Trophoblast cell (in vitro differentiated cells and primary cell): ENCODE measurements around the gene CD1C.

Experiments used
- DNase-seq, 2 donors: peaks; one replicate each; pipeline ENCODE4 v3.0.0-alpha.2; 2016
- H2AFZ ChIP-seq: 2 replicates; pipeline ENCODE4 v1.6.1; 2013; ENCODE audit warnings: low read length, moderate library complexity, mild to moderate bottlenecking; ENCODE audit not compliant: insufficient read depth, poor library complexity
- H2AK5ac ChIP-seq: 2 replicates; pipeline ENCODE4 v1.6.1; 2013; ENCODE audit warnings: mild to moderate bottlenecking, low read length
- H2BK120ac ChIP-seq: 2 replicates; pipeline ENCODE4 v1.6.1; 2013; ENCODE audit warnings: low read length, mild to moderate bottlenecking, moderate library complexity; ENCODE audit not compliant: insufficient read depth, poor library complexity
- H2BK12ac ChIP-seq: 2 replicates; pipeline ENCODE4 v1.6.1; 2013; ENCODE audit warnings: mild to moderate bottlenecking, low read length, moderate library complexity
- H2BK5ac ChIP-seq: 2 replicates; pipeline ENCODE4 v1.6.1; 2013; ENCODE audit warnings: low read length, low read depth, moderate library complexity, mild to moderate bottlenecking; ENCODE audit not compliant: poor library complexity
- H3K14ac ChIP-seq: 2 replicates; pipeline ENCODE4 v1.6.1; 2013; ENCODE audit warnings: mild to moderate bottlenecking, low read length
- H3K18ac ChIP-seq: 2 replicates; pipeline ENCODE4 v1.6.1; 2013; ENCODE audit warnings: mild to moderate bottlenecking, low read length
- H3K23ac ChIP-seq: 2 replicates; pipeline ENCODE4 v1.6.1; 2013; ENCODE audit warnings: low read length
- H3K27ac ChIP-seq: 2 replicates; pipeline ENCODE4 v1.5.1; 2013; ENCODE audit warnings: low read depth, mild to moderate bottlenecking, inconsistent platforms, low read length, moderate library complexity
- H3K27me3 ChIP-seq: 2 replicates; pipeline ENCODE4 v1.6.1; 2013; ENCODE audit warnings: inconsistent platforms, mild to moderate bottlenecking, low read length, moderate library complexity; ENCODE audit not compliant: insufficient read depth
- H3K36me3 ChIP-seq, 2 experiments: 1 replicate in 1 of 2; 2 replicates in 1 of 2; pipeline ENCODE4 v1.6.1; 2013; ENCODE audit warnings: low read length in 2 of 2, mild to moderate bottlenecking in 2 of 2, moderate library complexity in 1 of 2; ENCODE audit not compliant: insufficient read depth in 2 of 2, control insufficient read depth in 1 of 2
- H3K4ac ChIP-seq: 2 replicates; pipeline ENCODE4 v1.6.1; 2013; ENCODE audit warnings: low read depth, mild to moderate bottlenecking, low read length, moderate library complexity
- H3K4me1 ChIP-seq, 2 experiments: 1 replicate in 1 of 2; 2 replicates in 1 of 2; pipeline ENCODE4 v1.6.1; 2013; ENCODE audit warnings: low read length in 2 of 2, mild to moderate bottlenecking in 2 of 2, moderate library complexity in 1 of 2; ENCODE audit not compliant: insufficient read depth in 2 of 2, control insufficient read depth in 1 of 2
- H3K4me2 ChIP-seq: 2 replicates; pipeline ENCODE4 v1.6.1; 2013; ENCODE audit warnings: inconsistent platforms, mild to moderate bottlenecking, low read length, moderate library complexity
- H3K4me3 ChIP-seq: 2 replicates; pipeline ENCODE4 v1.5.1; 2013; ENCODE audit warnings: mild to moderate bottlenecking, low read depth, low read length, inconsistent platforms
- H3K79me1 ChIP-seq: one replicate; pipeline ENCODE4 v1.6.1; 2013; ENCODE audit warnings: low read length
- H3K79me2 ChIP-seq: 2 replicates; pipeline ENCODE4 v1.6.1; 2013; ENCODE audit warnings: low read length, mild to moderate bottlenecking; ENCODE audit not compliant: control insufficient read depth, insufficient read depth, poor library complexity
- H3K9ac ChIP-seq: 2 replicates; pipeline ENCODE4 v1.6.1; 2013; ENCODE audit warnings: mild to moderate bottlenecking, low read length
- H3K9me3 ChIP-seq: 2 replicates; pipeline ENCODE4 v1.6.1; 2013; ENCODE audit warnings: low read depth, mild to moderate bottlenecking, control low read depth, inconsistent platforms, low read length; ENCODE audit not compliant: insufficient read depth
- H4K12ac ChIP-seq: 2 replicates; pipeline ENCODE4 v1.6.1; 2013; ENCODE audit warnings: low read depth, mild to moderate bottlenecking, low read length, moderate library complexity
- H4K8ac ChIP-seq: 2 replicates; pipeline ENCODE4 v1.6.1; 2013; ENCODE audit warnings: low read depth, mild to moderate bottlenecking, low read length, moderate library complexity
- H4K91ac ChIP-seq: one replicate; pipeline ENCODE4 v1.6.1; 2013; ENCODE audit warnings: low read depth, mild to moderate bottlenecking, low read length, moderate library complexity
- WGBS: extraction: QIAGEN DNeasy Blood & Tissue Kit; methylation state at CpG from one replicate; pipeline ENCODE4 v1.1.7; 2013; ENCODE audit warnings: missing lambda C conversion rate; ENCODE audit not compliant: insufficient read length, insufficient coverage; ENCODE audit errors: extremely low coverage; 5-methylcytosine and 5-hydroxymethylcytosine counted together

CD1C gene

GRCh38 chr1:158324395-158324794, 34.7 kb downstream of the CD1C start:
- H2BK5ac ChIP-seq = no peak overlapping the region
- H3K79me2 ChIP-seq = no peaks in the 10 kb centered on the region
- H2AFZ ChIP-seq = no peak overlapping the region
- H3K4me2 ChIP-seq = no peak overlapping the region
- no peaks in the 10 kb centered on the region for H3K4me1 ChIP-seq
- no peak overlapping the region for H4K8ac ChIP-seq
- H4K12ac ChIP-seq = no peak overlapping the region
- H3K9me3 ChIP-seq = no peaks in the 10 kb centered on the region
- H2BK12ac ChIP-seq = no peak overlapping the region
- no peak for DNase-seq
- no peak overlapping the region for H2BK120ac ChIP-seq
- no peaks in the 10 kb centered on the region for H3K36me3 ChIP-seq
- H3K14ac ChIP-seq = no peak overlapping the region
- no peaks in the 10 kb centered on the region for H3K27me3 ChIP-seq
- no peak overlapping the region for H3K27ac ChIP-seq
- no peak overlapping the region for H3K9ac ChIP-seq
- no peaks in the 10 kb centered on the region for H3K79me1 ChIP-seq
- H2AK5ac ChIP-seq = no peak overlapping the region
- H3K23ac ChIP-seq = no peak overlapping the region
- WGBS = no CpG with 5 or more reads among the region's 4 CpGs
- no peak overlapping the region for H3K4ac ChIP-seq
- no peak overlapping the region for H3K18ac ChIP-seq
- no peak overlapping the region for H3K4me3 ChIP-seq
- no peak overlapping the region for H4K91ac ChIP-seq

- H3K18ac ChIP-seq = no peak overlapping the region
- no peak for DNase-seq
- H4K12ac ChIP-seq = no peak overlapping the region
- H2BK5ac ChIP-seq = no peak overlapping the region
- no peaks in the 10 kb centered on the region for H3K9me3 ChIP-seq
- H3K27me3 ChIP-seq = no peaks in the 10 kb centered on the region
- no peak overlapping the region for H3K4ac ChIP-seq
- no peaks in the 10 kb centered on the region for H3K79me2 ChIP-seq
- H3K79me1 ChIP-seq = no peaks in the 10 kb centered on the region
- H4K91ac ChIP-seq = no peak overlapping the region
- no peak overlapping the region for H3K4me3 ChIP-seq
- H3K4me2 ChIP-seq = no peak overlapping the region
- H3K4me1 ChIP-seq = no peaks in the 10 kb centered on the region
- no peak overlapping the region for H2AK5ac ChIP-seq
- no peak overlapping the region for H3K27ac ChIP-seq
- no peak overlapping the region for H3K23ac ChIP-seq
- no peaks in the 10 kb centered on the region for H3K36me3 ChIP-seq
- no peak overlapping the region for H4K8ac ChIP-seq
- no peak overlapping the region for H2BK120ac ChIP-seq
- H2BK12ac ChIP-seq = no peak overlapping the region
- no peak overlapping the region for H2AFZ ChIP-seq
- H3K9ac ChIP-seq = no peak overlapping the region
- H3K14ac ChIP-seq = no peak overlapping the region
These were observed 37.8 kb downstream of the CD1C start for GRCh38 chr1:158327481-158327880.

DNA sequence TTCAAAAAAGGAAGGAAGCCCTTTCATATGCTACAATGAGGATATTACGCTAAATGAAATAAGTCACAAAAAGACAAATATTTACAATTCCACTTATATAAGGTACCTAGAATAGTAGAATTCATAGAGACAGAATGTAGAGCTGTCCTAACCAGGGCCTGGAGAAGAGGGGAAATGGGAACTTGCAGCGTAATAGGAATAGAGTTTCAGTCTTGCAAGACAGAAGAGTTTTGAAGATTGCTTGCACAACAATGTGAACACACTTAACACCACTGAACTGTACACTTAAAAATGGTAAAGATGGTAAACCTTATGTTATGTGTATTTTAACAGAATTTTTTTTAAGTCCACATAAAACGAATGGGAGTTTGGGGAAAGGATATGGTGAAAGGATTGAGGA, 38.7 kb downstream of the CD1C start:
- Histone ChIP-seq H3K4me3 (no peak overlapping the region), H4K91ac (no peak overlapping the region), H3K27ac (no peak overlapping the region), H3K4me2 (no peak overlapping the region), H3K9ac (no peak overlapping the region), H3K4me1 (no peaks in the 10 kb centered on the region), H4K8ac (no peak overlapping the region), H3K79me1 (no peaks in the 10 kb centered on the region), H3K36me3 (no peaks in the 10 kb centered on the region), H3K18ac (no peak overlapping the region), H3K79me2 (no peaks in the 10 kb centered on the region), H3K9me3 (no peaks in the 10 kb centered on the region), H2AFZ (no peak overlapping the region), H3K14ac (no peak overlapping the region), H3K23ac (no peak overlapping the region), H2BK12ac (no peak overlapping the region), H2BK5ac (no peak overlapping the region), H2BK120ac (no peak overlapping the region), H3K4ac (no peak overlapping the region), H4K12ac (no peak overlapping the region), H3K27me3 (no peaks in the 10 kb centered on the region), H2AK5ac (no peak overlapping the region)
- 100% methylated on average over 1 of the region's 3 CpGs for WGBS
- no peak for DNase-seq

- WGBS = no CpG with 5 or more reads among the region's 7 CpGs
- no peaks in the 10 kb centered on the region for H3K79me2 ChIP-seq
- H3K79me1 ChIP-seq = no peaks in the 10 kb centered on the region
These were observed 39.6 kb downstream of the CD1C start for GRCh38 chr1:158329300-158329699.

More at GRCh38 chr1:158329300-158329699, 39.6 kb downstream of the CD1C start:
- no peak overlapping the region for H3K27ac ChIP-seq
- H3K27me3 ChIP-seq = no peaks in the 10 kb centered on the region
- no peak overlapping the region for H2BK12ac ChIP-seq
- H2BK120ac ChIP-seq = no peak overlapping the region
- H3K4me3 ChIP-seq = no peak overlapping the region
- H2AFZ ChIP-seq = no peak overlapping the region
- H3K14ac ChIP-seq = no peak overlapping the region
- H3K9me3 ChIP-seq = no peaks in the 10 kb centered on the region
- no peak overlapping the region for H2AK5ac ChIP-seq
- H2BK5ac ChIP-seq = no peak overlapping the region
- no peak for DNase-seq
- no peaks in the 10 kb centered on the region for H3K4me1 ChIP-seq
- H3K4ac ChIP-seq = no peak overlapping the region
- no peaks in the 10 kb centered on the region for H3K36me3 ChIP-seq
- no peak overlapping the region for H3K23ac ChIP-seq
- H3K4me2 ChIP-seq = no peak overlapping the region
- H4K91ac ChIP-seq = no peak overlapping the region
- no peak overlapping the region for H3K9ac ChIP-seq
- H3K18ac ChIP-seq = no peak overlapping the region
- H4K8ac ChIP-seq = no peak overlapping the region
- no peak overlapping the region for H4K12ac ChIP-seq
